VCaP (cell line): ENCODE results near the gene PLA2G4E.

Experiments used
- H3K27ac ChIP-seq: fragments of 450-650 bp; 2 replicates; pipeline ENCODE4 v1.5.1; 2017
- TF ChIP-seq, protein P1 (sequence below): fragments of 450-650 bp; conservative IDR thresholded peaks from 2 replicates; pipeline ENCODE4 v1.5.1; 2017; ENCODE audit warnings: mild to moderate bottlenecking, moderate library complexity

Gene PLA2G4E

DNA sequence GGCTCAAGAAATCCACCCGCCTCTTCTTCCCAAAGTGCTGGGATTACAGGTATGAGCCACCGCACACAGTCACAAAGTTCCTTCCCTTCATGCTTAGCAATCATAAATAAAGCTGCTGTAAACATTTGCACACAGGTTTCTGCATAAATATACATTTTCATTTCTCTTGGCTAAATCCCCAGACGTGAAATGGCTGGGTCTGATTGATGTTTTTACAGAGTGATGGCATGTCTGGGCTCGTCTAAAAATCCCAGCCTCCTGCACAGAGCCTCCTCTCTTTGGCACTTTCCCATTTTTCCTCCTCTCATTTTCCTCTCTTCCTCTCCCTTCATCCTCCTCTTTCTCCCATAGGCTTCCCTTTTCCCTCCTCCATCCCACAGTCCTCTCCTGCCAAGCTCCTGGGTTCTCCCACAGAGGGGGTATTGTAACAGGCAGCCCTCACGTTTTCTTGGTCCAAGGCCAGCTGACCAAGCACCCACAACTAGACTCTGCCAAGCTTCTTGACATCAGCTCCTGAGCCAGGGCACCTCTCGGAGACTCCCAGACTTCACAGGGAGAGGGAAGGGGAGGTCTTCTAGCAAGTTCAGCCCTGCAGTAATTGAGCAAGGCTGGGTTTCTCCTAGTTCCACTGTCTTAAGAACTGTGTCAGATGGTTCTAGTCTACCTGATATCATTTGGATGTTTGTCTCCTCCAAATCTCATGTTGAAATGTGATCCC, 10.5 kb upstream of the PLA2G4E start:
- H3K27ac ChIP-seq: no peak overlapping the region
- TF ChIP-seq, protein P1, sequence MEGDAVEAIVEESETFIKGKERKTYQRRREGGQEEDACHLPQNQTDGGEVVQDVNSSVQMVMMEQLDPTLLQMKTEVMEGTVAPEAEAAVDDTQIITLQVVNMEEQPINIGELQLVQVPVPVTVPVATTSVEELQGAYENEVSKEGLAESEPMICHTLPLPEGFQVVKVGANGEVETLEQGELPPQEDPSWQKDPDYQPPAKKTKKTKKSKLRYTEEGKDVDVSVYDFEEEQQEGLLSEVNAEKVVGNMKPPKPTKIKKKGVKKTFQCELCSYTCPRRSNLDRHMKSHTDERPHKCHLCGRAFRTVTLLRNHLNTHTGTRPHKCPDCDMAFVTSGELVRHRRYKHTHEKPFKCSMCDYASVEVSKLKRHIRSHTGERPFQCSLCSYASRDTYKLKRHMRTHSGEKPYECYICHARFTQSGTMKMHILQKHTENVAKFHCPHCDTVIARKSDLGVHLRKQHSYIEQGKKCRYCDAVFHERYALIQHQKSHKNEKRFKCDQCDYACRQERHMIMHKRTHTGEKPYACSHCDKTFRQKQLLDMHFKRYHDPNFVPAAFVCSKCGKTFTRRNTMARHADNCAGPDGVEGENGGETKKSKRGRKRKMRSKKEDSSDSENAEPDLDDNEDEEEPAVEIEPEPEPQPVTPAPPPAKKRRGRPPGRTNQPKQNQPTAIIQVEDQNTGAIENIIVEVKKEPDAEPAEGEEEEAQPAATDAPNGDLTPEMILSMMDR: no peak

DNA sequence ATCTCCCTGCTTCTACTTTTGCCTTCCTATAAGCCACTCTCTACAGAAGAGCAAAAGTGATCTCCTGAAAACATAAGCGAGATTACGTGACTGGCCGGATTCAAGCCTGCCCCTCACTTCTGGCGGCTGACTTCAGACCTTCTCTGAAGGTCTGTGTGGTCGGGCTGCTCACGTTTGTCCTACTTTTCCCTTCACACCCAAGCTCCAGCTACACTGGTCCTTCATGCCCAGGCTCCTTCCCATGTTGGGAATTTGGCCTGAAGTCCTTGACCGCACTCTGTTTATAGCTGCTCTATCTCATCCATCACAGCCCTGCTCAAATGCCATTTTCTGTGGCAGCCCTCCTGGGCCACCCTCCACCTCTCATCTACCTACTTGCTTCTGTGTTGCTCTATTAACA, 6.7 kb upstream of the PLA2G4E start:
- TF ChIP-seq, protein P1: no peak
- no peak overlapping the region for H3K27ac ChIP-seq

DNA sequence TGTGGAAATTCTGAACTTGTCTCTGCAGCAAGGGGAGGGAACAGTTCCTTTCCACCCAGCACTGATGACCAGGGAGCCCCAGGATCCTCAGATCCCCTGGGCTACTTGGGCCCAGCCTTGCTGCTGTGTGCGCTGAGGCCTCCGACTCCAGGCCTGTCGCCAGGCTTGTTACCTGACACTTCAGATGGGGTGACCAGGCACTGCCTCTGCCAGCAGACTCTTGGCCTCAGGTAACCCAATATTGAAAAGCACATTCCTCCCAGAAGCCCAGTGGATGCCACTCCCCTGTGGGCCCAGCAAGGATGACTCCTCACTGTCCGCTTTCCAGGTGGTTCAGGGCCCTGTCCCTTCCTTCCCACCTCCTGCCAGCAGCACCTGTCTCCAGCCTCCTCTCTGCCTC, 3.5 kb upstream of the PLA2G4E start:
- TF ChIP-seq, protein P1: no peak
- no peak overlapping the region for H3K27ac ChIP-seq

DNA sequence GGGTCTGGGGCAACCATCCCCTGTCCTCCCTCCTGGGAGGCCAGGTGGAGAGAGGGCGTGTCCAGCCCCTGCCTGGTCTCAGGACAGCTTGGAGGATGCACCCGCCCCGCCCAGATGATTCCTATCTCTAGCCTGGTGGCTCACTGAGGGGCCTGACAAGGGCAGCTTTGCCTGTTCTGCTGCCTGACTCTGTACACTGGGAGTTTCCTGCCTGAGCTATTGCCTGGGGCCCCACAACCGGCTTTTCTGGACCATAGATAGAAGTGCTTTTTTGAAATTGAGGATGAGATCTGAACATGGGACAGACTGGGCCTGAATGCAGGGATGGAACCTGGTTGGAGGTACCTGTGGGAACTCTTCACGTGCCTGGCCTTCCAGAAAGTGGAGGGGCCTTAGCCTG, 751 bp upstream of the PLA2G4E start:
- TF ChIP-seq, protein P1: no peak
- H3K27ac ChIP-seq: no peak overlapping the region

DNA sequence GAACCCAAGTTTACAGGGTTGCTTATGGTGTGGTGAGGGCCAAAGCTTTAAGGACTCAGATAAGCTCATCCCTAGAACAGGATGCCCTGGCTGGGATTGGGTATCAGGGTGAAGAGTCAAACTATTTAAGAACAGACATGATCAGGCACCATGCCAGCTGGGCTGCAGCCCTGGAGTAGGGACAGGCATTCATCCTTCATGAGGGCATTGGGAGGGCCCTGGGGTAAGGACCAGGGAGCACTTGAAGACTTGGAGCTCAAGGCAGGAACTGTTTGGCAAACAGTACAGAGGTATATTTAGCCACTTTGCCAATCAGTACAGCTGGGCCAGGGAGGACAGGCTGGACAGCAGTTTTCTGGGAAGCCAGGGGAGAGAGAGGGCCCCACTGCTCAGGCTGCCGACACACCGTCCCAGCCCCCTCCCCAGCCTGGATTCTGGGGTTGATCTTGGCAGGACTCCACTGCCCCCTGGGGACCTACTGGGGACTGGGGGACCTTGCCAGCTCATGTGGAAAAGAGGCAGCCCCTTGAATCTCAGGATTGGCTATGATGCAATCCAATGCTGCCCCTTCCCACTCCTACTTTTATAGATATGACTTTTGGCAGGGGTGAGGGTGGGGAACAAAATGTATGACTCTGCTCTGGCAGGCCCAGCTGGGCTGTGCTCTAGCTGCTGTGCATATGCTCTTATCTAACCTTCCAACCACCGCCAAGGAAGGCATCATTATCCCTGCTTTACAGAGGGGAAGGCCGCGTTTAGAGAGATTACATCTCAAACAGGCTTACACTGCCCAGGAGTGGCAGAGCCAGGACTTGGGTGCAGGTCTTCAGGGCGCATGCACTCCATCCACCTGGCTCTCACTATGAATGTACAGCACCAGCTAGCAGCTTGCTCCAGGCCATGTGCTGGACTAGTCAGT, 2.3 kb downstream of the PLA2G4E start:
- TF ChIP-seq, protein P1: no peak
- H3K27ac ChIP-seq: no peak overlapping the region

DNA sequence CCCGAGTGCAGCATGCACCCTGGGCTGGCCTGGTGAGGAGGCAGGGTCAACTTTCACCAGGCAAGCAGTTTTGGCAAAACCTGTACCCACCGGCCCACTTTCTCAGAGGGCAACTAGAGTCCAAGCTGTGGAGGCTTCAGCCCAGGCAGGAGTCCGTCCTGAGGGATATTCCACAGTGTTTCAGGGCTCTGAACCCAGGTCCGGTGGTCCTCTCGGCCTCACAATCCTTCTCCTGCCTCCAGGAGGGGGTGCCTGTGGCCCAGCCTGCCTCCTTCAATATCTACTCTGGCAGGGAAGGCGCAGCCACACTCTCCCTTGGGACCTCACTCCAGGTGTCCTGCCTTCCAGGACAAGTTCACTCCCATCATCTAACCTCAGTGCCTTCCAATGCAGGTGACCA, 3.9 kb downstream of the PLA2G4E start:
- TF ChIP-seq, protein P1: no peak
- no peak overlapping the region for H3K27ac ChIP-seq

DNA sequence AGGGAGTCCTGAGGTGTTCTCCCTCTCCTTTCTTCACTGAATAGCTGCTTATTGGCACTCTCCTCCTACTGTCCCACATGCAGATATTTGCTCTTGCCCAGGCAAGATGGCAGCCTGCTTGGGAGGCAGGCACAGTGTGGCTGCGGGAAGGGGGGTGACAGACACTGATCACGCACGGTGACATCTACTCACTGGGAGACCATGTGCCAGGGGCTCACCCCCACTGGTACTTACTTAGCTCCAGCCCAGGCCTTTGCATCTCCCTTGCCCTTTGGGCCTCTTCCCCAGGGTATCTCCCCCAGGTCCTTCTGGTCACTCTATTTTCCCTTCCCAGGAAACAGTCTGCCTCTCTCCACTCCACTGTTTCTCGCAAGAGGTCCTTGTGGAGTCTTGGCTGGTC, 6.4 kb downstream of the PLA2G4E start:
- TF ChIP-seq, protein P1: no peak
- no peak overlapping the region for H3K27ac ChIP-seq
